Panc1 (cell line): Measurements from ENCODE around the gene CNKSR1. TPM values are rescaled to one million over a fixed set of nuclear protein-coding genes. Genes with fewer than 3 reads are reported as not detected.

Experiments
- ATAC-seq: fragments of 200-7000 bp; cut with Tn5 transposase; 2 replicates; pipeline ENCODE4 v1.9.1; 2020; ENCODE audit warnings: mild to moderate bottlenecking, moderate library complexity
- BruUV-seq: library from RNA; stranded (reverse); fragments of 400-500 nt; replicated peaks from 2 replicates; lab custom pipeline; 2021; lab: Mats Ljungman, UMichigan
- CTCF ChIA-PET: fragments of 300-600 bp; sonication (Branson Sonifier 250); formaldehyde crosslinking; loops from one replicate; lab custom pipeline; 2022; ENCODE audit warnings: antibody characterized with exemption; lab: Charles Lee
- POLR2A ChIA-PET: fragments of 300-600 bp; sonication (Branson Sonifier 250); formaldehyde crosslinking; loops from one replicate; lab custom pipeline; 2022; ENCODE audit warnings: antibody characterized with exemption; lab: Charles Lee
- DNase-seq: peaks from one replicate; pipeline ENCODE4 v3.0.0-alpha.2; 2010; ENCODE audit warnings: low read depth, low spot score
- H3K27ac ChIP-seq: 2 replicates; pipeline ENCODE4 v1.5.1; 2011; ENCODE audit warnings: mild to moderate bottlenecking, low read length, inconsistent platforms
- H3K27me3 ChIP-seq: fragments of 200-500 bp; sonication (Bioruptor generic); 2 replicates; pipeline ENCODE4 v1.6.0; 2014; ENCODE audit warnings: low read length, inconsistent platforms; ENCODE audit not compliant: control insufficient read depth, insufficient read depth
- H3K36me3 ChIP-seq: fragments of 200-500 bp; sonication (Bioruptor generic); 2 replicates; pipeline ENCODE4 v1.5.1; 2014; ENCODE audit warnings: inconsistent platforms, mild to moderate bottlenecking, low read length, moderate library complexity; ENCODE audit not compliant: control insufficient read depth, insufficient read depth
- H3K4me1 ChIP-seq: 2 replicates; pipeline ENCODE4 v1.5.1; 2011; ENCODE audit warnings: inconsistent platforms, mild to moderate bottlenecking, low read length, moderate library complexity; ENCODE audit not compliant: control insufficient read depth, insufficient read depth
- H3K4me3 ChIP-seq, 2 experiments: 2 replicates each; pipeline ENCODE4 v1.5.1; 2011 to 2012; ENCODE audit warnings: low read depth in 2 of 2, low read length in 2 of 2, mild to moderate bottlenecking in 2 of 2, inconsistent platforms in 1 of 2, moderate library complexity in 1 of 2
- H3K9me3 ChIP-seq: fragments of 200-500 bp; sonication (Bioruptor generic); 2 replicates; pipeline ENCODE4 v1.5.1; 2014; ENCODE audit warnings: low read depth, mild to moderate bottlenecking, inconsistent platforms, low read length, moderate library complexity; ENCODE audit not compliant: control insufficient read depth, insufficient read depth
- CTCF ChIP-seq: fragments of 450-650 bp; IDR thresholded peaks from 2 replicates; pipeline ENCODE4 v1.5.1; 2017; ENCODE audit warnings: mild to moderate bottlenecking
- POLR2AphosphoS5 ChIP-seq: IDR thresholded peaks from 2 replicates; pipeline ENCODE4 v1.6.1; 2012; ENCODE audit warnings: mild to moderate bottlenecking, low read depth, low read length, moderate library complexity
- SIN3A ChIP-seq: IDR thresholded peaks from 2 replicates; pipeline ENCODE4 v1.6.1; 2012; ENCODE audit warnings: low read depth, mild to moderate bottlenecking, low read length, moderate library complexity, borderline replicate concordance; ENCODE audit not compliant: insufficient read depth
- TCF7L2 ChIP-seq: IDR thresholded peaks from 2 replicates; pipeline ENCODE4 v1.6.1; 2011; ENCODE audit warnings: mild to moderate bottlenecking, low read depth, low read length, inconsistent platforms
- in situ Hi-C: cut with HindIII; loops from 2 replicates; pipeline ENCODE4 v1.10.0; 2016; ENCODE audit warnings: low sequenced_read_pairs, low pct_unique_long_range_greater_than_20kb
- intact Hi-C: fragments of 100-400 bp; cut with micrococcal nuclease; formaldehyde crosslinking; loops from one replicate; pipeline ENCODE4 v1.10.0; 2022; ENCODE audit not compliant: unreplicated experiment
- total RNA-seq: library from RNA; stranded (reverse); gene quantifications from one replicate; pipeline ENCODE4 v1.2.1, GENCODE V29; 2021; ENCODE audit not compliant: unreplicated experiment
- TF ChIP-seq, protein P1 (sequence below), 2 experiments: IDR thresholded peaks; 2 replicates each; pipeline ENCODE4 v1.6.1; 2011 to 2012; ENCODE audit warnings: low read depth in 2 of 2, control low read depth in 1 of 2, low read length in 1 of 2, mild to moderate bottlenecking in 1 of 2, moderate library complexity in 1 of 2; ENCODE audit not compliant: insufficient read depth in 1 of 2

Gene CNKSR1
- total RNA-seq, 1 experiment from 2014 or later: 13.7 TPM

DNA sequence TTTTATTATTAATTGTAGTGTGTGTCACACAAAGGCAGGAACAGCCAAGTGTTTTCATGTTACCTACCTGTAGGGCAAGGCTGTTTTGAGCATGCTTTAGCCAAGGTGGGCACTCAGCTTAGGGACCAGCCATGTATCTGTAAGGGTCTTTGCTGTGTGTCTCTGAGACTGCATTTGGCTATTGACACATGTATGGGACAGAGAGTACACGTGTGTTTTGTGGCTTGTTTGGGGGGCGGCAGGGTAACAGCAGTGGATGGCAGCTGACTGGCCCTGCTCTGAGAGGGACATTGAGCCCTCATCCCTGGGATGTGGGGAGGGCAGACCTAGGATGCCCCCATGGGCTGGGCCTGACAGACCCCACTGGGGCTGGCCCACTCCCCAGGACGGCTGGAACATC is 20.0 kb downstream of the CNKSR1 start:
- Histone ChIP-seq H3K36me3 (no peaks in the 10 kb centered on the region), H3K9me3 (no peaks in the 10 kb centered on the region), H3K27ac (no peak overlapping the region), H3K4me1 (no peaks in the 10 kb centered on the region), H3K4me3 (no peak overlapping the region), H3K27me3 (no peaks in the 10 kb centered on the region)
- intact Hi-C loops: no loop called here
- ChIA-PET POLR2A (no interaction called here), CTCF (no interaction called here)
- no peak for DNase-seq
- in situ Hi-C loops: no loop called here
- no TSS peak for BruUV-seq
- TF ChIP-seq CTCF: no peak
- ATAC-seq: no peak

- no TSS peak for BruUV-seq
- Histone ChIP-seq H3K4me3 (no peak overlapping the region), H3K9me3 (no peaks in the 10 kb centered on the region), H3K27me3 (no peaks in the 10 kb centered on the region), H3K36me3 (no peaks in the 10 kb centered on the region), H3K27ac (no peak overlapping the region), H3K4me1 (no peaks in the 10 kb centered on the region)
- in situ Hi-C loops (no loop called here), intact Hi-C loops (no loop called here)
- DNase-seq (no peak), ATAC-seq (no peak)
- POLR2A ChIA-PET: no interaction called here
- no peak for TF ChIP-seq POLR2AphosphoS5
- no peak for TF ChIP-seq CTCF
- TF ChIP-seq TCF7L2: no peak
- no peak for TF ChIP-seq SIN3A
- TF ChIP-seq, protein P1, sequence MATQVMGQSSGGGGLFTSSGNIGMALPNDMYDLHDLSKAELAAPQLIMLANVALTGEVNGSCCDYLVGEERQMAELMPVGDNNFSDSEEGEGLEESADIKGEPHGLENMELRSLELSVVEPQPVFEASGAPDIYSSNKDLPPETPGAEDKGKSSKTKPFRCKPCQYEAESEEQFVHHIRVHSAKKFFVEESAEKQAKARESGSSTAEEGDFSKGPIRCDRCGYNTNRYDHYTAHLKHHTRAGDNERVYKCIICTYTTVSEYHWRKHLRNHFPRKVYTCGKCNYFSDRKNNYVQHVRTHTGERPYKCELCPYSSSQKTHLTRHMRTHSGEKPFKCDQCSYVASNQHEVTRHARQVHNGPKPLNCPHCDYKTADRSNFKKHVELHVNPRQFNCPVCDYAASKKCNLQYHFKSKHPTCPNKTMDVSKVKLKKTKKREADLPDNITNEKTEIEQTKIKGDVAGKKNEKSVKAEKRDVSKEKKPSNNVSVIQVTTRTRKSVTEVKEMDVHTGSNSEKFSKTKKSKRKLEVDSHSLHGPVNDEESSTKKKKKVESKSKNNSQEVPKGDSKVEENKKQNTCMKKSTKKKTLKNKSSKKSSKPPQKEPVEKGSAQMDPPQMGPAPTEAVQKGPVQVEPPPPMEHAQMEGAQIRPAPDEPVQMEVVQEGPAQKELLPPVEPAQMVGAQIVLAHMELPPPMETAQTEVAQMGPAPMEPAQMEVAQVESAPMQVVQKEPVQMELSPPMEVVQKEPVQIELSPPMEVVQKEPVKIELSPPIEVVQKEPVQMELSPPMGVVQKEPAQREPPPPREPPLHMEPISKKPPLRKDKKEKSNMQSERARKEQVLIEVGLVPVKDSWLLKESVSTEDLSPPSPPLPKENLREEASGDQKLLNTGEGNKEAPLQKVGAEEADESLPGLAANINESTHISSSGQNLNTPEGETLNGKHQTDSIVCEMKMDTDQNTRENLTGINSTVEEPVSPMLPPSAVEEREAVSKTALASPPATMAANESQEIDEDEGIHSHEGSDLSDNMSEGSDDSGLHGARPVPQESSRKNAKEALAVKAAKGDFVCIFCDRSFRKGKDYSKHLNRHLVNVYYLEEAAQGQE (IDR thresholded peaks at IDR 0.05; ENCODE audit: insufficient read depth in 1 of 2, low read depth in 2 of 2, low read length in 1 of 2): no peak
- CTCF ChIA-PET: no interaction called here
Measured at GRCh38 chr1:26197813-26198212, 20.5 kb downstream of the CNKSR1 start.

DNA sequence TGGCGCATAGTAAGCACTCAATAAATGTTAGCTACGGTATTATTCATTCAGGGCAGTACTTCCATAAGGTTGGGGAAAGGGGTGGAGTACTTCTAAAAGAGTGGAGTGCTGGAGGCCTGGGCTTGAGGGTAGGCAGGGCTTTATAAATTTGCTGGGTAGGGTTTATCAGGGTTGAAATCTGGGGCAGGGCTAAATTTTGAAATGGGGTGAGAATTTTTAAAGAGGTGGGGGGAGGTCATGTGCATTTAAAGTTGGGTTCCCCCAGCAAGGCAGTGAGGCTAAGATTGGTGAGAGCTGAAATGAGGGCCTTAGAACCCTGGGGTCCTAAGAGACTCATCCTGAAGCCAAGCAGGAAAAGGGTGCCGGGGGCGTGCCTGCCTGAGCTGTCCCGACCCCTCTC is 23.1 kb downstream of the CNKSR1 start:
- Histone ChIP-seq H3K27me3 (no peaks in the 10 kb centered on the region), H3K4me3 (no peak overlapping the region), H3K27ac (no peak overlapping the region), H3K9me3 (no peaks in the 10 kb centered on the region), H3K4me1 (no peaks in the 10 kb centered on the region), H3K36me3 (no peaks in the 10 kb centered on the region)
- TF ChIP-seq, protein P1 (IDR thresholded peaks at IDR 0.05; ENCODE audit: insufficient read depth in 1 of 2, low read depth in 2 of 2, low read length in 1 of 2): no peak
- no peak for TF ChIP-seq CTCF
- no peak for TF ChIP-seq POLR2AphosphoS5
- no peak for TF ChIP-seq TCF7L2
- TF ChIP-seq SIN3A: no peak
- ChIA-PET POLR2A (no interaction called here), CTCF (no interaction called here)
- ATAC-seq: no peak
- no peak for DNase-seq
- in situ Hi-C loops (no loop called here), intact Hi-C loops (no loop called here)
- no TSS peak for BruUV-seq
